ENCODE measurements around the gene CCDC77. TPM values are rescaled to one million over a fixed set of nuclear protein-coding genes. Genes with fewer than 3 reads are reported as not detected.

CCDC77 gene
- total RNA-seq, 2 donors from 2014 or later, result 4.0 to 5.9 TPM

- ATAC-seq, result no peak
- DNase-seq, result no peak
- intact Hi-C loops (cut with DNase I, micrococcal nuclease), result loop anchor here in 1 of 2 donors (5.0 kb wide), 1 partner anchor 100 kb away; no protein-coding TSS in a partner anchor
Observed at GRCh38 chr12:447141-447540, 45.7 kb downstream of the CCDC77 start.

DNA sequence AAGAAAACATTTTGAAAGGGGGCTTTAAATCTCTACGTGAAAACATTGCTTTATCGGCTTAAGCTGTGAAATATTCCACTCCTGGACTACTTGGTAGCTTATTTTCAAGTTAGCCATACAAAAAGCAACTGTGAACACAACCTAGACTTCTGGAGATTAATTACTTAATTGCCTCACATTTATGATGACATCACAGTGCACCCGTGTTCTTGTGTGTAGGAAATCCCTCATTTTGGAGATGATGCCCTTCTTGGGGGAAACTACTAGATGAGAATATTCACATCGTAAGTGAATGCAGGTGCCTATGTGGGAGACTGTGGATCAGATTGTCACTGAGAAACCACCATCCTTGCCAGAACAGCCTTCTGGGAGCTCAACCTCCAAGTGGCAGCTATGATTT lies 47.8 kb downstream of the CCDC77 start:
- intact Hi-C loops (cut with DNase I, micrococcal nuclease), result loop anchor here in 1 of 2 donors (5.0 kb wide), 1 partner anchor 98 kb away; no protein-coding TSS in a partner anchor
- ATAC-seq, result no peak
- DNase-seq, result no peak

DNA sequence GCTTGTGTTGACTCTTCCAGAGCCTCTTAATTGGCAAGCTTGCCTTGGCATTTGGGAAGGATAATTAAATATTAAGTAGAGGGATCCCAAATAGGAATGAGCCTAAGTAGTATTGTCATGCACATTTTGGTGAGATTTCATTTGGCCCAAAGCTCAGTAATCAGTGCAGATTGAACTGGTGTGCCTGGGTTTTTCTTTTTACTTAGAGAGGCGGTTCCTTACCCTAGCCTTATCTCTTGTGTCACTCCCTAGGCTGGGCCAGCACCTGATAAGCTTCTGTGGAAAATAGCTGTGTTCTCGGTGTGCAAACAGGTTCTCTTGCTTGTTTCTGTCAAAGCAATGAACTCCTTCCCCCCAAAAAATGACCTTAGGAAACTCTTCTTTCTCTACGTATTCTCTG lies 49.0 kb downstream of the CCDC77 start:
- intact Hi-C loops (cut with DNase I, micrococcal nuclease), result loop anchor here in 1 of 2 donors (10.0 kb wide), 1 partner anchor 54 kb away; no protein-coding TSS in a partner anchor
- DNase-seq, result peak in 1 of 2 donors; percentile 35
- ATAC-seq, result peak; percentile 85

- intact Hi-C loops (cut with DNase I, micrococcal nuclease), result loop anchor here in 1 of 2 donors (10.0 kb wide), 1 partner anchor 52 kb away; no protein-coding TSS in a partner anchor
- ATAC-seq, result peak; percentile 32
Observed at GRCh38 chr12:452667-453210, 51.3 kb downstream of the CCDC77 start.

GRCh38 chr12:454833-455232 lies 53.4 kb downstream of the CCDC77 start:
- ATAC-seq, result no peak
- no peak for DNase-seq
- intact Hi-C loops (cut with DNase I, micrococcal nuclease), result loop anchor here in 1 of 2 donors (10.0 kb wide), 1 partner anchor 50 kb away; no protein-coding TSS in a partner anchor

More at GRCh38 chr12:452667-453210, 51.3 kb downstream of the CCDC77 start:
- DNase-seq, result peak in 1 of 2 donors; percentile 81

GRCh38 chr12:455821-456220 lies 54.4 kb downstream of the CCDC77 start:
- ATAC-seq (no peak), DNase-seq (no peak)
- intact Hi-C loops (cut with DNase I, micrococcal nuclease), result loop anchor here in 1 of 2 donors (10.0 kb wide), 1 partner anchor 49 kb away; no protein-coding TSS in a partner anchor

DNA sequence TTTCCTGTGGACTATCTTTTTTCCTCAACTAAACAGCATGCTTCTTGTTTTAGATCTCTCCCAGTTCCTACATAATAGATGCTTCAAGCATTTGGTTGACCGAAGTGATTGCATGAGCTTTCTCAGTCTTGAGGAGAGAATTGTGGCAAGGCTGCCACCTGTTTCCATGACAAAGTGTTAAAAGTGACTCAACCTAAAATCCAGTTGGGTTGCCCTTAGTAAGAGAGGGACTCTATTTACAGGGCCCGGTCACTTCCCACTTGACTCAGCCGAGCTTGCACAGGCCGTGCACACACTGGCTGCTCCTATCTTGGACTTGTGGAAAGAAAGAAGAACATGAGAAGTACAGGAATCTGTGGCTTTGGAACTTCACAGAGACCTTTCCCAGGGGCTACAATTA lies 56.2 kb downstream of the CCDC77 start:
- ATAC-seq (no peak), DNase-seq (no peak)
- intact Hi-C loops (cut with DNase I, micrococcal nuclease), result loop anchor here in 1 of 2 donors (10.0 kb wide), 1 partner anchor 47 kb away; no protein-coding TSS in a partner anchor

- DNase-seq, result no peak
- intact Hi-C loops (cut with DNase I, micrococcal nuclease), result loop anchor here in 1 of 2 donors (10.0 kb wide), 1 partner anchor 46 kb away; no protein-coding TSS in a partner anchor
- ATAC-seq, result no peak
Observed at GRCh38 chr12:459050-459429, 57.6 kb downstream of the CCDC77 start.

DNA sequence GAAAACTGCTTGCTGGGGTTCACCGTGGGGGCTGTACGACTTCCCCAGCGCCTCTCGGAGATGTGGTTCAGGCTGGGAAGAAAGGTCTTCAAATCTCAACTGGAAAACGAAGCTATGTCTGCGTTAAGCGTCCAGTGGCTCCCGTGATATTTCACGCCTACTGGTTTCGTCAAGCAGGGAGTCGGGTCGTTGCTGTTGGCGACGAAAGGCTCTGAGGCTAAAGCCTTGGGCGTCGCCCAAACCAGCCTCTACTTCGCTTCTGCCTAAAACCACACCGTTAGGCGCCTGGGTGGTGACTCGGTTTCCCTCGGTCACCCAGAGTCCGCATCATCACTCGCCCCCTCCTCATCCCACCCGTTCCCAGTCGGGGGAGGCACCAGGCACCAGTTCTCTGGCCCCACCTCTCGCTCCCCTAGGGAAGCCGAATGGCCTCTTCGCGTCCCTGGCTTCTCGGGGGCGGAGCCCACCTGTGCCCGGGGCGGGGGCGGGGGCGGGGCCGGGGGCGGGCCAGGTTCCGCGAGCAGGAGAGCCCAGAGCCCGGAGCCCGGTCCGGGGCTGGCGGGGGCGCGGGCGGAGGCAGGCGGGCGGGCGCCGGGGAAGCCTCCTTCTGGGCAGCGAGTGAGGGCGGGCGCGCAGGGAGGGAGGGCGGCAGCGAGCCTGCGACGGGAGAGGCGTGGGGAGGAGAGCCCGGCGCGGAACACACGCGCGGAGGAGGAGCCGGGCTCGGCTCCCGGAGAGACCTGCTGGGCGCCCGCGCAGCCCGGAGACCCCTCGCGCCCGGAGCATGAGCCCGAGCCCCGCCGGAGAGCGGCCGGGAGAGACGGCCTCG lies 58.2 kb downstream of the CCDC77 start, which contains the start of gene B4GALNT3:
TSS of gene B4GALNT3 (plus strand) at position 510 of the 829 bp plus-strand sequence. CDS start 438 bp downstream, outside the sequence.
- ATAC-seq (peak; percentile 74), DNase-seq (peak; percentile 66 to 75)
- intact Hi-C loops (cut with DNase I, micrococcal nuclease), result loop anchor here in 1 of 2 donors (10.0 kb wide), 1 partner anchor 45 kb away; no protein-coding TSS in a partner anchor

DNA sequence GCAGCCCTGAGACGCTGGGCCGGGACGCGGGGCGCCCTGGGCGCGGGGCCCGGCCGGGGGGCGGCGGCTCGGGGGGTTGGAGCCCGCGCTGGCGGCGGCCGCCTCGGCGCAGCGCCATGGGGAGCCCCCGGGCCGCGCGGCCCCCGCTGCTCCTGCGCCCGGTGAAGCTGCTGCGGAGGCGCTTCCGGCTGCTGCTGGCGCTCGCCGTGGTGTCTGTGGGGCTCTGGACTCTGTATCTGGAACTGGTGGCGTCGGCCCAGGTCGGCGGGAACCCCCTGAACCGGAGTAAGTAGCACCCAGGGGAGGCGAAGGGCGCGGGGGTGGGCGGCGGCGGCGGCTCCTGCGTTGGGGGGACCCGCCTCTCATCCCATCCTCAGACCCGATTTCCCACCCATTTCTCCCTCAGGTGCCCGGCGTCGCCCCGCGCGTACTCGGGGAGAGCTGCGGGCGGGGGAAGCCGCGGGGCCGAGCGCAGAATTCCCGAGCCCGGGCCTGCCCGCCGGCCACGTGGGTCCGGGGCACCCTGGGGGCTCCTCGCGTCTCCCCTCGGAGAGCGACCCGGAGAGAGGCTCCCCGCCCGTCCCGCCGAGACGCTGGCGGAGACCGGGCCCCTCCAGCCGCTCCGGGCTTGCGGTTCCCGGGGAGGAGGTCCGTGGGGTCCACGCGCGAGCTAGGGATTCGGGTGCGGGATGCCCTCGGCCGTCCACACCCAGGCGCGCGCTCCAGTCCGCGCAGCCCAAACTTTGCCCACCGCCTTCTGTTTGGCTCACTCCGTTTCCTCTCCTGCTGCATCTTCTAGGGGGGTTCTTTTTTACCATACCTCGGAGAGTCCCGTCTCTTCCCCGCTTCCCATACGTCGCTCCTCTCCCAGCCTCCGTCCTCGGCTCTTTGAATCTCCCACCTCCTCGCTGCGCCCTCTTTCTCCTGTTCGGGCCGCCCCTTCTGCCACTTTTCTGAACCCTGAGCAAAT lies 59.1 kb downstream of the CCDC77 start:
- DNase-seq (peak in 1 of 2 donors; percentile 50), ATAC-seq (peak; percentile 34)
- intact Hi-C loops (cut with DNase I, micrococcal nuclease), result no loop called here

DNA sequence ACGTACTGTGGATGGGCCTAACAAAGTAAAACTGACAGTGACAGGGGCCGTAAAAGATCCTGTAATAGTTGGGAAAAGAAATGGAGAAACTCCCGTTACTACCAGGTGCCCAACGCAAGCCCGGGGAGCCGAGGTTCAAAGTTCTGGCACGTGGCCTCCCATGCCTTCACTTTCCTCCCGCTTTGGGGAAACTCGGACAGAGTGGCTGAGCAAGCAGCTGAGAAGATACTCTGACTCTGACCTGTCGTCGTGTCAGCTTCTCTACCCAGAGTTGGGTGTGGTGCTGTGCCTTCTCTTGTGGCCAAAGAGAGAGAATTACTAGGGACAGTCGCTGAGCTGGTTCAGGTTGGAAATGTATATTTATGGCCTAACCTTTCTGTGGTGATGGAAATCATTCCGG lies 60.0 kb downstream of the CCDC77 start:
- DNase-seq (peak; percentile 62 to 69), ATAC-seq (peak; percentile 64)
- intact Hi-C loops (cut with DNase I, micrococcal nuclease), result no loop called here

DNA sequence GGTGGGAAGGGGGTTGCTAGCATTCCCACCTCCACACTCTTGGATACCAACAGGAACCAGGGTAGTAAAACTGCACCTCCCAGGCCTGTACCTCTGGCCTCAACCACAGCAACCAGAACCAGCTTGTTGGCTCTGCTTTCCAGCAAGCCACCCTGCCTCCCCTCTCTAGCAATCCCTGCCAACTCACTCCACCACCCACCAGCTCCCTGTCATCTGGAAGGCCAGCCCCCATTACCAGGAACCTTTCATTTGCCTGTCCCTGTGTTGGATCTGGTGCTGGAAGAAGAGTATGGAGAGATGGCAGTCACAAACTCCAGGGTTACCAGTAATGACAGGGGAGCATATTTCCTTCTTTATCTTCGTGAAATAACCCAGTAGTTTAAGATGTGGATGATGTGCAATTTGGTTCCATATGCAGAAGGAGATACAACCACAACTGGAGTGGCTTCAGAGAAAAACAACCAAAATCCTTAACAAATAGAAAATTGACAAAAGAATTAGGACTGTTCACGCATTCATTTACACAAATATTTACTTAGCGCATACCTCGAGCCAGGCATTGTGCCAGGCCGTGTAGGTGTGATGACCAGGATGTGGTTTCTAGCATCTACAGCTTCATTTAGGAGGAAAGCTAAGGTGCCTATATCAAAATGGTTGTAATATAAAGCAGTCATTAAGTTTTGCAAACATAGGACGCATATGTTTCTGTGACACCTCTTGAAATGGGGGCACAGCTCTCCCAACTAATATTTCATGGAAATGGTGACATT lies 61.7 kb downstream of the CCDC77 start:
- DNase-seq (peak; percentile 73 to 77), ATAC-seq (no peak)
- intact Hi-C loops (cut with DNase I, micrococcal nuclease), result no loop called here

- DNase-seq, result no peak
- intact Hi-C loops (cut with DNase I, micrococcal nuclease), result no loop called here
- ATAC-seq, result no peak
Observed at GRCh38 chr12:464484-465267, 63.2 kb downstream of the CCDC77 start.

GRCh38 chr12:466039-466438 lies 64.6 kb downstream of the CCDC77 start:
- peak; percentile 43 to 52 for DNase-seq
- peak; percentile 54 for ATAC-seq
- intact Hi-C loops (cut with DNase I, micrococcal nuclease), result no loop called here

DNA sequence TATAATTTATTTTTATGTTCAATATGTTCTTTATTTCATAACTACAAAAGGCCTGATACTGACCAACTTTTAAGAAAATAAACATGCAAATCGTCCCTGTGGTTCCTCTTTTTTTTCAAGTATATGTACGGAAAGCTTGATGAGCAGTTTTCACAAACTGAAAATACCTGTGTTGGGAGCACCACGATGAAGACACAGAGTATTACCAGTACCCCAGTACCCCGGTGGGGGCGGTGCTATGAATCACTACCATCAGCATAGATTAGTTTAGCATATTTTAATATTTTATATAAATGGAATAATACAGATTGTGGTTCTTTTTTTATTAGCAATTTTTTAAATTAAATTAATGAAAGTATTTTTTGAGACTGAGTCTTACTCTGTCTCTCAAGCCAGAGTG lies 65.3 kb downstream of the CCDC77 start:
- ATAC-seq, result no peak
- intact Hi-C loops (cut with DNase I, micrococcal nuclease), result no loop called here
- no peak for DNase-seq

DNA sequence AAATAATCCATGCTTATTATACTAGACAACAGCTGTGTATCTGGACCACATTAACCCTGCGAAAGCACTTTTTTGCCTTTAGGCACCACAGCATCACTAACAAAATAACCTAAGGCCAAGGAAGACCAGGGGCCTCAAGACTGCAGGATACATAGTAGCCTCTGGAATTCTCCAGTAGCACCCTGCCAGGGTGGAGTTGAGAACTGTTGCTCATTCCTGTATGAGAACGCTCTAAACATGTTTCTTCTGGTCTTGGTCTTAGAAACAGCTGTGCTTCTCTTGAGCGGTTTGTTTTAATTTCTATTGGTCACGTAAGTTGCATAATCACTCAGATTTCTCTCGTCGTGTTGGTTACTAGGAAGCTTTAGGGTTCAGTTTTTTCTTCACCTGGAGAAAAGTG lies 66.1 kb downstream of the CCDC77 start:
- no peak for DNase-seq
- intact Hi-C loops (cut with DNase I, micrococcal nuclease), result no loop called here
- ATAC-seq, result no peak

Data from left colon (tissue), 2 donors.